Spleen (tissue), 7 donors: ENCODE measurements around the gene PDLIM7.

Experiments
- POLR2A ChIP-seq, 3 donors: fragments of 450-650 bp; IDR thresholded peaks; one replicate each; pipeline ENCODE4 v1.5.1; 2017; ENCODE audit warnings: antibody characterized with exemption in 3 of 3, mild to moderate bottlenecking in 1 of 3
- TF ChIP-seq, protein P1 (sequence below), 11 experiments: fragments of 200-600 bp in 7 of 11; fragments of 450-650 bp in 4 of 11; sonication (generic) in 4 of 11; IDR thresholded peaks in 8 of 11; conservative IDR thresholded peaks in 3 of 11; 1 replicate in 7 of 11; 2 replicates in 4 of 11; pipeline versions ENCODE4 v1.4.0 to v1.8.0; 2016 to 2021; ENCODE audit warnings: antibody characterized with exemption in 11 of 11, inconsistent platforms in 4 of 11, mild to moderate bottlenecking in 1 of 11
- donor health status: DM: no; HTN: no; CAD: no; lungs with moderate emphysema.
- donor health status: DM: no; HTN: no; CAD: no.
- donor health status: DM: no; HTN: no; CAD: no.

GRCh38 chr5:177471610-177472356 is 25.6 kb downstream of the PDLIM7 start:
- TF ChIP-seq, protein P1, sequence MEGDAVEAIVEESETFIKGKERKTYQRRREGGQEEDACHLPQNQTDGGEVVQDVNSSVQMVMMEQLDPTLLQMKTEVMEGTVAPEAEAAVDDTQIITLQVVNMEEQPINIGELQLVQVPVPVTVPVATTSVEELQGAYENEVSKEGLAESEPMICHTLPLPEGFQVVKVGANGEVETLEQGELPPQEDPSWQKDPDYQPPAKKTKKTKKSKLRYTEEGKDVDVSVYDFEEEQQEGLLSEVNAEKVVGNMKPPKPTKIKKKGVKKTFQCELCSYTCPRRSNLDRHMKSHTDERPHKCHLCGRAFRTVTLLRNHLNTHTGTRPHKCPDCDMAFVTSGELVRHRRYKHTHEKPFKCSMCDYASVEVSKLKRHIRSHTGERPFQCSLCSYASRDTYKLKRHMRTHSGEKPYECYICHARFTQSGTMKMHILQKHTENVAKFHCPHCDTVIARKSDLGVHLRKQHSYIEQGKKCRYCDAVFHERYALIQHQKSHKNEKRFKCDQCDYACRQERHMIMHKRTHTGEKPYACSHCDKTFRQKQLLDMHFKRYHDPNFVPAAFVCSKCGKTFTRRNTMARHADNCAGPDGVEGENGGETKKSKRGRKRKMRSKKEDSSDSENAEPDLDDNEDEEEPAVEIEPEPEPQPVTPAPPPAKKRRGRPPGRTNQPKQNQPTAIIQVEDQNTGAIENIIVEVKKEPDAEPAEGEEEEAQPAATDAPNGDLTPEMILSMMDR (IDR thresholded peaks at IDR 0.05 in 8 of 11, conservative IDR thresholded peaks at IDR 0.05 in 3 of 11), result no peak
- TF ChIP-seq POLR2A (IDR thresholded peaks at IDR 0.05), result no peak
